GM13977 (cell line): ENCODE measurements around the gene USH1C.

ENCODE experiments used
- DNase-seq: peaks from one replicate; pipeline ENCODE4 v3.0.0; 2012; ENCODE audit warnings: low spot score
- CTCF ChIP-seq: IDR thresholded peaks from 2 replicates; pipeline ENCODE4 v1.5.1; 2012; ENCODE audit warnings: mild to moderate bottlenecking, control low read depth; ENCODE audit not compliant: insufficient read depth; ENCODE audit errors: extremely low read depth, missing control alignments
- in situ Hi-C: fragments of 300-500 bp; cut with MboI; formaldehyde crosslinking; loops from one replicate; pipeline ENCODE4 v1.12.0; 2022; ENCODE audit warnings: low sequenced_read_pairs, low pct_unique_long_range_greater_than_20kb, mixed read lengths, inconsistent platforms; ENCODE audit not compliant: unreplicated experiment

Gene USH1C

GRCh38 chr11:17571431-17572358 lies 27.5 kb upstream of the USH1C start:
- in situ Hi-C loops, result no loop called here
- no peak for TF ChIP-seq CTCF
- DNase-seq, result no peak

- in situ Hi-C loops, result no loop called here
- TF ChIP-seq CTCF, result no peak
- DNase-seq, result no peak
Observed at GRCh38 chr11:17570034-17570433, 25.8 kb upstream of the USH1C start.

GRCh38 chr11:17568944-17569343 lies 24.7 kb upstream of the USH1C start:
- no peak for DNase-seq
- in situ Hi-C loops, result no loop called here
- no peak for TF ChIP-seq CTCF

- in situ Hi-C loops, result no loop called here
- no peak for DNase-seq
- no peak for TF ChIP-seq CTCF
Observed at GRCh38 chr11:17564687-17565042, 20.4 kb upstream of the USH1C start.

GRCh38 chr11:17563961-17564686 lies 19.9 kb upstream of the USH1C start:
- in situ Hi-C loops, result no loop called here
- no peak for TF ChIP-seq CTCF
- no peak for DNase-seq

GRCh38 chr11:17563231-17563646 lies 19.0 kb upstream of the USH1C start:
- in situ Hi-C loops, result no loop called here

More at GRCh38 chr11:17563231-17563646, 19.0 kb upstream of the USH1C start:
- TF ChIP-seq CTCF, result no peak
- no peak for DNase-seq
